GM19468 (cell line): Measurements from ENCODE around the gene MRFAP1.

Source experiments
- ATAC-seq: cut with Tn5 transposase; IDR thresholded peaks from one replicate; pipeline ENCODE4 v1.9.1; 2021; ENCODE audit warnings: mild to moderate bottlenecking, moderate library complexity, moderate number of reproducible peaks; ENCODE audit not compliant: unreplicated experiment; ENCODE audit errors: extremely low read depth

MRFAP1 gene

DNA sequence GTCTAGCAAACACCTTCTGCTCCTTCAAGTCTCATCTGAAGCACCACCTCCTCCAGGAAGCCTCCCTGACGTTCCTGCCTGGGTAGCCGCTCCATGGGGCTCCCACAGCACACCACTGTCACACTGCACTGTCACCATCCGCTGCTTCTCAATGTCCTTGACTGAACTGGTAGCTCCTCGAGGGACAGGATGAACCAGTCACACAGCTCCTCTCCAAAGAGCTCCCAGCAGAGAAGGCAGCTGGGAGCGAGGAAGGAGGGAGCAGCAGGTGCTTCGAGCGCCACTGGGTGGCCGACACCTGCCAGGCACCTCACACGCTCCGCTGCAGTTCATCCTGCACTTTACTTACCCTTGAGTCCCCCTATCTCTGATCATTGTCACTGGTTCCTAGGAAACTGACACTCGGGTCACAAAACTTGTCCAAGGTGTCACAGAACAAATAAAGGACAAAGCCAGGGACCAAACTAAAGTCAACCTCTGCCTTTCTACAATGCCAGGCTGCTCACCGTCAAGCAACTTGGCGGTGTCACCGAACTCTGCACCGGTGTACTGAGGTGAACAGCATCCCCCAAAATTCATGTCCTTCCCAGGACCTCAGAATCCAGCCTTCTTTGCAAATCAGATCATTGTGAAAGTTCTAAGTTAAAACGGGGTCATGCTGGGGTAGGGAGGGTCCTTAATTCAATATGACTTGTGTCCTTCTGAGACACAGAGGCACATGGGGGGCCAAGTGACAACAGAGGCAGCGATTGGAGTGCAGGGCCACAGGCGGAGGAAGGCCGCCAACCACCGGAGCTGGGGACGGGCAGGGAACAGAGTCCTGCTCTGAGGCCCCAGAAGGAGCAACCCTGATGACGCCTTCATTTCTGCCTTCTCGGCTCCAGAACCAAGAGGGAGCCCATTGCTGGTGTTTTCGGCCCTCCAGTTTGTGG is 47.7 kb downstream of the MRFAP1 start:
- ATAC-seq: no peak

DNA sequence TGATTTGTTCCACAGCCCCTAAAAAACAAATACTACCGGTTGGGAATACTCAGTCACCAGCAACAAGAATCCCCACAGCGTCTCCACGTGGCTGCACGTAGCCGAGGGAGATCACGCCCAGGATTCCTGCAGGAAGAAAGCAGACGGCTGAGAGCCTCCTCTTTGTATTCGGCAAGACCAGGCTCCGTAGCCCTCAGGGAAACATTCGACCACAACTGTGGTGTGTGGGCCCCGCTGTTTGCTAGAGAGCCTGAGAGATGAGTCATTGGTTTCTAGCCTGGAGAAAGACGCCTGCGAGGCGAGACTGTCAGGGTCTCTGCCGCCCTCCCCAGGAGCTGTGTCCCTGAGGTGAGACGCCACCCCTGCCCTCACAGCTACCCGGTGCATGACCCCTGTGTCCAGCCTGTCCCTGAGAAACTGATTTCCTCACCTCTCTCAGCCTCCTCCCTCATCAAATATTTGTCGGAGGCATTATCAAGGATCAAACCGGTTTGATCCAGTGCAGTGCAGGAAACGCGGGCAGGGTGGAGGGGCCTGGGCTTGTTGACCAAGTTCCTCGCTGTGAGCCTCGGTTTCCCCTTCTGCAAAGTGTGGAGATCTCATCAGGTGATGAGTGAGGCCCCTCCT is 48.5 kb downstream of the MRFAP1 start:
- ATAC-seq: peak; percentile 62

DNA sequence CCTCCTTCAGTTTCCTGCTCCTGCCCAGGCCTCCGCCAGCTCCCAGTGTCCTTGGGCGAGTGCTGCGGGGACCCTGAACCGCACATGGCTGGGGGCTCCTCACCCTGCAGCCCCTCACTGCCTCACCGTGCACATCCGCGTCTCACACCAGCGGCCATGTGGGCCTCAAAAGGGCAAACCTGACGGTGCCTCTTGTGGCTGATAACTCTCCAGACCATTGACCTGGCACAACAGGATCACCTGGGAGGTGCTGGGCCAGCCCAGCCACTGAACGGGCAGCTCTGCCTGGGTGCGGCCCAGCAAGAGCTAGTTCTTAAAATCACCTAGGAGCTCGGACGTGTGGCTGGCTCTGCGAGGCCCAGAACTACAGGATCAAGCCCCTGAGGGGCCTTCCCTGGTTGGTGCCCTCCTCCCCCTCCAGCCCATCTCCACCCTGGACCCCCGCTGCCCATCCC is 49.0 kb downstream of the MRFAP1 start:
- ATAC-seq: no peak
